Skeletal muscle tissue (tissue), 4 donors: ENCODE data around the gene CHST3. TPM values are rescaled to one million over a fixed set of nuclear protein-coding genes. Genes with fewer than 3 reads are reported as not detected.

Experiments used
- H3K27ac ChIP-seq: one replicate; pipeline ENCODE4 v1.7.0; 2013; ENCODE audit warnings: mild to moderate bottlenecking, low read depth, low read length, inconsistent platforms
- H3K27me3 ChIP-seq, 3 donors: one replicate each; pipeline ENCODE4 v1.7.0; 2013; ENCODE audit warnings: low read length in 3 of 3; ENCODE audit not compliant: control insufficient read depth in 3 of 3, insufficient read depth in 3 of 3
- H3K36me3 ChIP-seq, 3 donors: one replicate each; pipeline ENCODE4 v1.7.0; 2013; ENCODE audit warnings: low read length in 3 of 3; ENCODE audit not compliant: control insufficient read depth in 3 of 3, insufficient read depth in 3 of 3
- H3K4me1 ChIP-seq, 3 donors: one replicate each; pipeline ENCODE4 v1.7.0; 2013; ENCODE audit warnings: low read length in 3 of 3, mild to moderate bottlenecking in 3 of 3; ENCODE audit not compliant: control insufficient read depth in 3 of 3, insufficient read depth in 3 of 3
- H3K4me3 ChIP-seq, 3 donors: one replicate each; pipeline ENCODE4 v1.7.0; 2013; ENCODE audit warnings: low read length in 3 of 3
- H3K9ac ChIP-seq, 3 donors: one replicate each; pipeline ENCODE4 v1.7.0; 2013; ENCODE audit warnings: low read length in 3 of 3, mild to moderate bottlenecking in 3 of 3, moderate library complexity in 2 of 3, low read depth in 1 of 3
- H3K9me3 ChIP-seq, 3 donors: one replicate each; pipeline ENCODE4 v1.7.0; 2013; ENCODE audit warnings: low read length in 3 of 3; ENCODE audit not compliant: control insufficient read depth in 3 of 3
- total RNA-seq: library from RNA; depleted of rRNA; stranded (reverse); fragments of >200 nt; gene quantifications from one replicate; pipeline ENCODE4 v1.2.3, GENCODE V29; 2014
- donor health status: Osteomylitis.

CHST3 gene
- total RNA-seq, 1 donor from 2014 or later: 15.7 TPM

- H3K27ac ChIP-seq: no peak overlapping the region
- H3K4me1 ChIP-seq: peaks cover under 1 to 5% (median 4%) of the 10 kb centered on the region in 3 donors
- no peaks in the 10 kb centered on the region for H3K9me3 ChIP-seq
- H3K27me3 ChIP-seq: peaks cover 0 to 2% (median 0%) of the 10 kb centered on the region in 3 donors
- no peaks in the 10 kb centered on the region for H3K36me3 ChIP-seq
- H3K9ac ChIP-seq: no peak overlapping the region
- no peak overlapping the region for H3K4me3 ChIP-seq
Observed at GRCh38 chr10:72061491-72061890, 97.3 kb downstream of the CHST3 start.

DNA sequence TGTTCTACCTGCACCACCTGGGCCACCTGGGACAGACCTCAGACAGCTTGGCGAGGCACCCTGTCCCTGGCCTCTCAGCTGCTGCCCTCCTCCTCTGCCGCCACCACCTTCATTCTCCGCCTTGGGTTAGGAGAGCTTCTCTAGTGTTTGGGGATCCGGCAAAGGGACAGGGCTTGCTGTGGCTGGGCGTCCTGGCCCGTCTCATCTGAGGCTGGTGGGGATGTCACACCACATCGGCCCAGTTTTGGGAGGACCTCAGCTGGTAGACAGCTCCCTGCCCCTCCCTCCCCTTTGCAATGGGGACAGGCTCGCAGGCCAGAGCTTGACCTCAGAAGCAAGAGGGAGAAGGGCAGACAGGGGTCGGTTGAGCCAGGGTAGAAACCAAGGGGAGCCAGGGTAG, 97.7 kb downstream of the CHST3 start:
- Histone ChIP-seq H3K9ac (no peak overlapping the region), H3K27ac (no peak overlapping the region), H3K36me3 (no peaks in the 10 kb centered on the region), H3K27me3 (peaks cover 0 to 2% (median 0%) of the 10 kb centered on the region in 3 donors), H3K4me3 (no peak overlapping the region), H3K9me3 (no peaks in the 10 kb centered on the region), H3K4me1 (peaks cover 5 to 7% (median 6%) of the 10 kb centered on the region in 3 donors)

DNA sequence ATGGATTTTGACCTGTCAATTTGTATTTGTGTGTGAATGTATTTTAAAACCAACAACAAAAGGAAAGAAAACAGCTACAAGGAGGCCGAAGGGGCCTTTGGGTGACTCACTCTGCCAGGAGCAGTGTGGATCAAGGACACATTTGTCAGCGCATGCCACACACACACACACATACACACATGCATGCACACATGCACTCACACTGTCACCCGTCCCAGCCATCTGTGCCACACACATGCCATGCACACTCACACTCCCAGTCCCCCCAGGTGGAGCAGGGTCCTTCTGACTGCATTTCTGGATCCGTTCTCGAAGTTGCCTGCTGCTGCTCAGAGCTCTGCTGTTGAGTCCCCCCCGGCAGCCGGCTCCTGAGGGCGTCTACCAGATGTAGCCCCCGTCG, 98.2 kb downstream of the CHST3 start:
- H3K9me3 ChIP-seq: no peaks in the 10 kb centered on the region
- peaks cover 0 to 2% (median 0%) of the 10 kb centered on the region in 3 donors for H3K27me3 ChIP-seq
- peaks cover 9 to 12% (median 10%) of the 10 kb centered on the region in 3 donors for H3K4me1 ChIP-seq
- no peak overlapping the region for H3K27ac ChIP-seq
- no peak overlapping the region for H3K9ac ChIP-seq
- H3K36me3 ChIP-seq: no peaks in the 10 kb centered on the region
- no peak overlapping the region for H3K4me3 ChIP-seq

Other genes with a start within 250 kb of the CHST3 start
- not detected for gene C10orf105, start 244.6 kb upstream of the CHST3 start, total RNA-seq
- gene VSIR, start 190.9 kb upstream of the CHST3 start, total RNA-seq: 13.6 TPM
- gene PSAP, start 113.1 kb upstream of the CHST3 start, total RNA-seq: 369 TPM
- 2.6 TPM for gene SPOCK2, start 124.2 kb downstream of the CHST3 start, total RNA-seq